ENCODE measurements around the gene SHANK2.

GRCh38 chr11:71227058-71227659 is 25.2 kb downstream of the SHANK2 start:
- TF ChIP-seq CTCF (conservative IDR thresholded peaks at IDR 0.05; ENCODE audit: low read length) (no peak), EZH2phosphoT487 (IDR thresholded peaks at IDR 0.05; ENCODE audit: borderline replicate concordance) (no peak)
